WERI-Rb-1 (cell line): ENCODE measurements around the gene PPA2.

Experiments
- DNase-seq: peaks from one replicate; pipeline ENCODE4 v3.0.0-alpha.2; 2020
- H3K27ac ChIP-seq: fragments of 250-450 bp; sonication (Bioruptor Pico); 2 replicates; pipeline ENCODE4 v1.5.1; 2020; ENCODE audit warnings: mild to moderate bottlenecking, moderate library complexity
- H3K27me3 ChIP-seq: fragments of 250-450 bp; sonication (Bioruptor Pico); 2 replicates; pipeline ENCODE4 v1.5.1; 2021; ENCODE audit warnings: mild to moderate bottlenecking, low read depth, moderate library complexity; ENCODE audit not compliant: insufficient read depth, severe bottlenecking
- H3K36me3 ChIP-seq: fragments of 250-450 bp; sonication (Bioruptor Pico); 2 replicates; pipeline ENCODE4 v1.5.1; 2020; ENCODE audit warnings: mild to moderate bottlenecking, moderate library complexity
- H3K4me3 ChIP-seq: 2 replicates; pipeline ENCODE4 v1.5.1; 2011; ENCODE audit warnings: low read depth, mild to moderate bottlenecking, control low read depth, low read length
- H3K9me3 ChIP-seq: fragments of 250-450 bp; sonication (Bioruptor Pico); 2 replicates; pipeline ENCODE4 v1.5.1; 2021; ENCODE audit warnings: mild to moderate bottlenecking, moderate library complexity; ENCODE audit not compliant: severe bottlenecking
- TF ChIP-seq, protein P1 (sequence below): IDR thresholded peaks from 2 replicates; pipeline ENCODE4 v1.5.1; 2011; ENCODE audit warnings: low read depth, mild to moderate bottlenecking, control low read depth, inconsistent platforms, low read length

Gene PPA2

DNA sequence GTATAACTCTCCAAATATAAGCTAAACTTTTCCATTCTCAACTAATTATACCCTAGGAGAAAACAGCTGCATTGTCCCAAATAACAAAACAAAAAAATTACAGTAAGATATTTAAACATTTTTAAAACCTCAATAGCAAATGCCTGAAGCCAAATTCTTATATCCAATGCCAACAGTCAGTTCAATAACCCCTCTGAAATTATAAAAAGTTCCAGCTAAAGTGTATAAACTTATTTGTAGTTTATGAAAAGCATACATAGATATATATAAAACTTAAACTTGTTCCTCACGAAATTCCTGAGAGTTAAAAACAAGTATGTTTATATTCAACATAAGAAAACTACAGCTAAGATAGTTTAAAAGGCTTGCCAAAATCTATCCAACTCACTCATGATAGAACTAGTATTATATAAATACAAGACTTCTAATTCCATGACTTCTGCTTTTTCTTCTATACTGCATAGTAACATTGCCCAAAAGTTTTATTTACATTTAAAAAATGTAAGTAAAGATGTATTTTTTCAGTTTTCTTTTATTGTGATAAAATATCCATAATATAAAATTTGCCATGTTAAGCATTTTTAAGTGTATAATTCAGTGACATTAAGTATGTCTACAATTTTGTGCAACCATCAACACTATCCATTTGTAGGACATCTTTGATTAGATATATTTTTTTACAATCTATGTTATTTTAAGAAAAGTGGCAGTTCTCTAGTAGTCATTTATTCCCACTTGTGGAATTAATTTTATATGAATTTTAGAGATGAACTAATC is 72.8 kb downstream of the PPA2 start:
- no peaks in the 10 kb centered on the region for H3K9me3 ChIP-seq
- TF ChIP-seq, protein P1, sequence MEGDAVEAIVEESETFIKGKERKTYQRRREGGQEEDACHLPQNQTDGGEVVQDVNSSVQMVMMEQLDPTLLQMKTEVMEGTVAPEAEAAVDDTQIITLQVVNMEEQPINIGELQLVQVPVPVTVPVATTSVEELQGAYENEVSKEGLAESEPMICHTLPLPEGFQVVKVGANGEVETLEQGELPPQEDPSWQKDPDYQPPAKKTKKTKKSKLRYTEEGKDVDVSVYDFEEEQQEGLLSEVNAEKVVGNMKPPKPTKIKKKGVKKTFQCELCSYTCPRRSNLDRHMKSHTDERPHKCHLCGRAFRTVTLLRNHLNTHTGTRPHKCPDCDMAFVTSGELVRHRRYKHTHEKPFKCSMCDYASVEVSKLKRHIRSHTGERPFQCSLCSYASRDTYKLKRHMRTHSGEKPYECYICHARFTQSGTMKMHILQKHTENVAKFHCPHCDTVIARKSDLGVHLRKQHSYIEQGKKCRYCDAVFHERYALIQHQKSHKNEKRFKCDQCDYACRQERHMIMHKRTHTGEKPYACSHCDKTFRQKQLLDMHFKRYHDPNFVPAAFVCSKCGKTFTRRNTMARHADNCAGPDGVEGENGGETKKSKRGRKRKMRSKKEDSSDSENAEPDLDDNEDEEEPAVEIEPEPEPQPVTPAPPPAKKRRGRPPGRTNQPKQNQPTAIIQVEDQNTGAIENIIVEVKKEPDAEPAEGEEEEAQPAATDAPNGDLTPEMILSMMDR, result no peak
- H3K27me3 ChIP-seq, result no peaks in the 10 kb centered on the region
- H3K27ac ChIP-seq, result no peak overlapping the region
- no peak overlapping the region for H3K4me3 ChIP-seq
- no peak for DNase-seq
- peaks cover 3% of the 10 kb centered on the region; the same call in 1 of the 2 replicates for H3K36me3 ChIP-seq

DNA sequence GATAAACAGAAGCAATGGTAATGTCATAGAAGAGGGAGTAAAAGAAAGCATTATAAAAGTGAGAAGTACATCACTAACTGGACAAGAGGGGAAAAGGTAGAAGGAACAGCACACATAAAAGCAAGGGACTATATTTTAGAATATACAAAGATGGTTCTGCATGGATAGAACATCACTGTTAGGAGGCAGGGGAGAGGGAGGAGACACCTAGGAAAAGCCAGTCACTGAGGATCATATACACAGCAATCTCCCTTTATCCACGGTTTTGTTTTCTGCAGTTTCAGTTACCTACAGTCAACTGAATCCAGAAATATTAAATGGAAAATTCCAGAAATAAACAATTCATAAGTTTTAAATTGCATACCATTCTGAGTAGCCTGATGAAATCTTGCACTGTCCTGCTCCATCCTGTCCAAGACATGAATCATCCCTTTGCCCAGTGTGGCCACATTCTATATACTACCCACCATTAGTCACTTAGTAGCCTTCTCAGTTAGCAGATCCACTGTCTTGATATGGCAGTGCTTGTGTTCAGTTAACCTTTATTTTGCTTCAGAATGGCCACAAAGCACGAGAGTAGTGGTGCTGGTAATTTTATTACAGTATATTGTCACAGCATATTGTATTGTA is 74.2 kb downstream of the PPA2 start:
- no peaks in the 10 kb centered on the region for H3K9me3 ChIP-seq

DNA sequence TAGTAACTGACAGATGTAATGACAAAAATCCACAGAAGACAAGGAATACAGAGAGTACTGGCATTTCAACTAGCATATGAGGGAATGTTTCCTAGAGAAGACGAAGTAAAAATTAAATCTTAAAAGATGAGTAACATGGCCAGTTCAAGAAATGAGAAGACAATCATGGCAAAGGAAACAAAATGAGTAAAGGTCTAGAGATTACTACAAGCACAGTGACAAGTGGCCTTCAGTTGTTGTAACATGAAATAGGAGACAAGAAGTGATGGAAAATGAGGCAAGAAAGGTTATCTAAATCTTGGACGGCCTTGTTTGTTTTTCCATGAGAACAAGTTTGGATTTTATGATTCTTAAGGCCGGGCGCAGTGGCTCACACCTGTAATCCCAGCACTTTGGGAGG is 81.0 kb downstream of the PPA2 start:
- Histone ChIP-seq H3K36me3 (no peaks in the 10 kb centered on the region), H3K4me3 (no peak overlapping the region), H3K9me3 (no peaks in the 10 kb centered on the region), H3K27ac (no peak overlapping the region), H3K27me3 (no peaks in the 10 kb centered on the region)
- no peak for DNase-seq
- TF ChIP-seq, protein P1, result no peak

More for the DNA sequence above, 74.2 kb downstream of the PPA2 start:
- H3K4me3 ChIP-seq, result no peak overlapping the region
- H3K27me3 ChIP-seq, result no peaks in the 10 kb centered on the region
- TF ChIP-seq, protein P1, result no peak
- H3K27ac ChIP-seq, result no peak overlapping the region
- H3K36me3 ChIP-seq, result no peaks in the 10 kb centered on the region
- no peak for DNase-seq

DNA sequence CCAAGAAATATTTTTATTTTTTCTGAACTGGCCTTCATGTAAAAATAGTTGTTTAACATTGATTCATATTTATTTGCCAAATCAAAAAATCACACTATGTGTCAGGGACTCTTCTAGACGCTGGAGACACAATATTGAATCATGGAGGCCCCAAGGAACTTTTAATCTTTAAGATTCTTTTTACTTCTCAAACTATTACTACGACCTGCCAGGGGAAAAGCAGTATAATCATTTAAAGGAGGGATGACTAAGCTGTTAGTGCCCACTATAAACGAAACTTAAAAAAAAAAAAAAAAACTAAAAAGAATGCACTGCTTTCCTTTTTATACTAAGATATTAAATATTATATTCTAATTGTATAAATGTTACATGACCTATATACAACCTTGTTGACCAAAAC is 84.7 kb downstream of the PPA2 start:
- H3K27me3 ChIP-seq, result no peaks in the 10 kb centered on the region
- DNase-seq, result no peak
- no peaks in the 10 kb centered on the region for H3K9me3 ChIP-seq
- H3K4me3 ChIP-seq, result no peak overlapping the region
- H3K36me3 ChIP-seq, result no peaks in the 10 kb centered on the region
- TF ChIP-seq, protein P1, result no peak
- H3K27ac ChIP-seq, result no peak overlapping the region

DNA sequence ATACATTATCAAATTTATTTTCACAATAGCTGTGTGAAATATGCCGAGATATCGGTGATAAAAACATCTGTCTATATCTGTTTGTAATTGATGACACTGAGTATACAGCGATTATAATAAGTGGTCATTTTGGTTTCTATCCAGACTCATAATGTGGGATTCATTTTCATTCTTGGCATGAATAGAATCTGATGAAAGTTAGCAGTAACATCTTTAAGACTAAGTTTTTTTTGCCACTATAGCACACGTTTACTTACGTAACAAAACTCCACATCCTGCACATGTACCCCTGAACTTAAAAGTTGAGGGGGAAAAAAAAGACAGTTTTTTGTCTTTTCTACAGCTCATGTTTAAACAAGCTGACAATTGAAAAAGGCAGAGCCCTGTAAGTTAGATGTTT is 86.4 kb downstream of the PPA2 start:
- no peaks in the 10 kb centered on the region for H3K27me3 ChIP-seq
- no peak overlapping the region for H3K4me3 ChIP-seq
- no peak for DNase-seq
- TF ChIP-seq, protein P1, result no peak
- H3K9me3 ChIP-seq, result no peaks in the 10 kb centered on the region
- H3K27ac ChIP-seq, result no peak overlapping the region
- no peaks in the 10 kb centered on the region for H3K36me3 ChIP-seq
